CD4-positive, alpha-beta T cell treated with Interleukin-4 for 4 hours (primary cell): ENCODE data around the gene CMC1.
"Not testable (repeated sequence)": the region's sequence is repeated elsewhere in the genome, so short reads cannot be mapped to it uniquely, and the experiment has no call there.

ENCODE experiments used
- DNase-seq: peaks from one replicate; pipeline ENCODE4 v3.0.0-alpha.2; 2020

CMC1 gene

DNA sequence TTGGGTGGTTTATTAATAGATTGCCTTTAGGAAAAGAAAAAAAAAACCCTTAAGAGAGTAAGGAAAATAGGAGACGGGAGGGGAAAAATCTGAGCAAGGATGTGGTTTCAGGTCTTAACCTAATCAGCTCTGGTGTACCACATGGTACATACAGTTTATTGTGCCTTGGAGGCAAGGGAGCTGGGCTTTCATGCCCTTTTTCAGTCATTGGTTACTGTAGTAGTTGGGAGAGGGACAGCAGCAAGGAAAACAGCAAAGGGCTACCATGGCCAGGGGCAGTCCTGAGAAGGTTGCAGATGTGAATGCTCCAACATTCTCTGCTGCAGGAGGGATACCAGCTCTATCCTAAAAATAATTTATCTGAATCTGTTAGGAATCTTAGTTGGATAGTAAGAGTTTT, 5.9 kb downstream of the CMC1 start:
- DNase-seq = no peak

GRCh38 chr3:28250999-28251398, 9.6 kb downstream of the CMC1 start:
- DNase-seq = no peak

- DNase-seq = peak; percentile 60
Measured at GRCh38 chr3:28252001-28252431, 10.6 kb downstream of the CMC1 start.

DNA sequence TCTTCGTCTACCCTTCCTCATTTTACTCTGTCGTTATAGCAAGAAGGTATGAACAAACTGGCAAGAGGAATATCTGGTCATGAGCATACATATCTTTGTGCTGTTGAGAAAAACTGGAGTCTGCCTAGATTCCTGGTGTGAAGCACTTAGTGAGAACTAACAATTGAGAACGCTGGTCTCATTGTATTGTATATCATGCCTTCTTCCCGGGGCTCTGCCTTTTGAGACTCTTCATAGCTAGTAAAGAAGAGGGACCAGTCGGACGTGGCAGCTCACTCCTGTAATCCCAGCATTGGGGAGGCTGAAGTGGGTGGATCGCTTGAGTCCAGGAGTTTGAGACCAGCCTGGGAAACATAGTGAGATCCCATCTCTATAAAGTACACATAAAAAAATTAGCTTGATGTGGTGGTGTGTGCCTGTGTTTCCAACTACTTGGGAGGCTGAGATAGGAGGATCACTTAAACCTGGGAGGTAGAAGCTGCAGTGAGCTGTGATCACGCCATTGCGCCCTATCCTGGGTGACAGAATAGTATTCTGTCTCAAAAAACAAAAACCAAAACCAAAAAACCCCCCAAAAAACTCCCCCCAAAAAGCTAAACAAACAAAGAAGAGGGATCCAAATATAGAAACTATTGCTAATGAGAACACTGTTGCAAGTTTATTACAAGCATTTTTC, 11.8 kb downstream of the CMC1 start:
- no peak for DNase-seq

DNA sequence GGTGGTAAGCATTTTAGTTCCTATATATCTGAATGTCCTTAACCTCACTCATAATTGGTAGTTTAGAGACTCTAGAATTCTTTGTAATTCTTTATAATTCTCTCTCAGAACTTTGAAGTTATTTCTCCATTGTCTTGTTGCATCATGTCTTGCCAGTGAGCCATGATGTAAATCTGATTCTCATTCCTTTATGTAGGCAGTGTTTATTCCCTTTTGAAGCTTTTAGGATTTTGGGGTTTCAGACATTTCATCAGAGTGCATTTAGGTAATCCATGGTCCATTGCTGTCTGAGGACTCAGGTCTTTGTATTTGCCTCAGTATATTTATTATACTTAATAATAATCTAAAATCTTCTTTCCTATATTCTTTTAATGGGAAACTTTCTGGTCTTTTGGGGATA, 20.6 kb downstream of the CMC1 start:
- DNase-seq = no peak

DNA sequence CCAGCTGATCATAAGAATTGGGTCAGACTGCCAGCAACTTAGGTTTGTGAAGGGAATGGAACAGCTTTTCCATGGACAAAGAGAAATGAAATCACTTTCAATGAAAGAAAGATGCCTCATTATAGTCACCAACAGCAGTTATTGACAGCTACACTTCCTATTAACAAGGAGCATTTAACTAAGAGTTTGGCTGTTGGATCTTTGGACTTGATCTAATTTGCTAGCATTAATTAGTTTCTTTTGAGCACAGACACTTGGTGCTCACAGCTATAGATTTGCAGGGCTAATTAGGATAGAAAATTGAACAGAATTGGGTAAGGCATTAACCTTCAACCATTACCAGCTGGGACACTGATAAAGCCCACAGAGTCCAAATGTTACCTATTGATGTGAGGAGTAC, 24.2 kb downstream of the CMC1 start:
- no peak for DNase-seq

DNA sequence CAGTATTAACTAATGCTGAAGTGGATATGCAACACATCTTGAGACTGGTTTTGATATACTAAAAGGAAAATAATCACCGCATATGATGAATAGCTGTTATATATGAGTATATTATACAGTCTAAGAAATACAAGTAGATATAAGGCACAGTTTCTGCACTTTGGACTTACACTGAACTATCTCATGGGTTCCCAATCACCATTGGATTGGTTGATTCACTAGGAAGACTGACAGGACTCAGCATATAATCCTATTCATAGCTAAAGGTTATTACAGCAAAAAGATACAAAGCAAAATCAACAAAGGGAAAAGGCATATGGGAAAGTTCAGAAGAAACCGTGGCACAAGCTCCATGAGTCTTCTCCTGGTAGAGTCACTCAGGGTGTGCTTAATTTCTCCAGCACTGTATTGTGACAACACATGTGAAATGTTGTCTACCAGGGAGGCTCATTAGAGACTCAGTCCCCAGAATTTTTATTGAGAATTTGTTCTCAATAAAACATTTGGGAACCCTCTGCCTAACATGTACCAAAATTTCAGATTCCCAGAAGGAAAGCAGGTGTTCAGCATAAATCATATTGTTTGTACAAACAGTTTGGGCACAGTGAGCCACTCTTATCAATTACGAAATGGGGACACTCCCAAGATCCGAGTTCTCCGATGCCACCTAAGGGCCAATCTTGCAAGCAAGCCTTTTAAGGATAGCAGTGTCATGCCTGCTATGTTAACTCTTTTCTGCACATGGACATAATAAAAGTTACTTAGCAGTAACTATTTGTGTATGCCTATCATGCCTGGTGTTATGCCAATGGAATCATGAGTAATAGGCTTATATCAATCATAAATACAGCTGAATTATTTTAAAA, 26.8 kb downstream of the CMC1 start:
- no peak for DNase-seq

DNA sequence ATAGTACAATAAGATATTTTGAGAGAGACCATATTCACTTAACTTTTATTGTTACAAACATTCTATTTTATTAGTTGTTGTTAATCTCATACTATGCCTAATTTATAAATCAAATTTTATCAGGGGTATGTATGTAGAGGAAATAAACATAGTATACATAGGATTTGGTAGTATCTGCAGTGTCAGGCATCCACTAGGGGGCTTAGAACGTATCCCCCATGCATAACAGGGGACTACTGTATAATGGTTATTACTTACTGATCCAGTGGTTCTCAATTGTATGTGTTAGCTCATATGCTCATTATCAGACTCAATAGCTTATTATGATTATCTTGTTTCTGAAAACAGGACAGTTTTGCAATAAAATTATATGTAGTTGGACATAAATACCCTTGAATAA, 27.6 kb downstream of the CMC1 start:
- no peak for DNase-seq

- not testable (repeated sequence) for DNase-seq
Measured at GRCh38 chr3:28269884-28270283, 28.5 kb downstream of the CMC1 start.

DNA sequence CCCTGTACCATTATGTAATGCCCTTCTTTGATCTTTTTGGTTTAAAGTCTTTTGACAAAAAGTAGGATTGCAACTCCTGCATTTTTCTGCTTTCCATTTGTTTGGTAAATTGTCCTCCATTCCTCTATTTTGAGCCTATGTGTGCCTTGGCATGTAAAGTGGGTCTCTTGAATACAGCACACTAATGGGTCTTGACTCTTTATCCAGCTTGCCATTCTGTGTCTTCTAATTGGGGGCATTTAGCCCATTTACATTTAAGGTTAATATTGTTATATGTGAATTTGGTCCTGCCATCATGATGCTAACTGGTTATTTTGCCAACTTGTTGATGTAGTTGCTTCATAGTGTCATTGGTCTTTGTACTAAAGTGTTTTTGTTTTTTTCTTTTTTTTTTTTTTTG, 32.4 kb downstream of the CMC1 start:
- DNase-seq = no peak

DNA sequence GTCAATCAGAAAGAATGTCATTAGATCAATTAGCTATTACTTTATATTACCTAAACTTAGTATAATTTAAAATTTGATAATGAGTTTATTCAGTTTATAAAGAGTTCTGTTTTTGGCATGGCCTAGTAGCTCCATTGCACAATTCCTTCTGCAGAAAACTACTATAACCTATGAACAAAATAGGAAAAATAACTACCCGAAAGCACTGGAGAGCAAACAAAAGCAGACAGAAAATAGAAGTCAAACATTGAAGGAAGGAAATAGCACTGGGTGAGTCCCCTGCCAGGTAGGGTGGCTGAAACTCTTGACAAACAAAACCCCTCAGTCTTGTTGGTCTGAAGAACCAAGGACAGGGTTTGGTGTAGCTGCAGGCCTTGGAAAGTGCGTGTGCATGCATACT, 37.5 kb downstream of the CMC1 start:
- DNase-seq = no peak

DNA sequence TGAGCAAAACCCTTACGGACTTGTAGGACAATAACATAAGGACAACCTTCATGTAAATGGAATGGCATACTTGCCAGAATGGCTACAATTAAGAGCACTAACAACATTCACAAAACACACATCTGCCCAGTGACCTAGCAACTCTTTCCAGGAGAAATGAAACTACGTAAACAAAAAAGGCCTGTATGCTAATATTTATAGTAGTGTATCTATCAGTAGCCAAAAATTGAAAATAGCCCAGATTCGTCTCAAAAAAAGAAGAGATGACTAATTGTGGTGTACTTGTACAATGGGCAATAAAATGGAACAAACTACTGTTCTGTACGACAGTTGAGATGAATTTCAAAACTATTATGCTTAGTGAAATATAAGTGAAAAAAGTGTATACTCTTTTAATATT, 38.4 kb downstream of the CMC1 start:
- DNase-seq = no peak

DNA sequence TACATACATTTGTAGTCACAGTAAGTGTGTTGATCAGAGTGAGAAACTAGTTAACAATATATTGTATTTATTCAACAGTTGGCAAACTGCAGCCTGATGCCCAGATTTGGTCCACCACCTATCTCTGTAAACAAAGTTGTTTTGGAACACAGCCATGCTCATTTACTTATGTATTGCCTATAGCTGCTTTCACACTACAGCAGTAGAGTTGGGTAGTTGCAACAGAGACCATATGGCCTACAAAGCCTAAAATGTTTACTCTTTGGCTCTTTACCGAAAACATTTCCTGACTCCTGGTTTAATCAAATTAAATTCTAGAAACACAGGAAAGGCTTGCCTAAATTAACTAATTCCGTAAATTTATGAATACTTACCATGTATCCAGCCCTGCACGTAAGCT, 39.4 kb downstream of the CMC1 start:
- no peak for DNase-seq

DNA sequence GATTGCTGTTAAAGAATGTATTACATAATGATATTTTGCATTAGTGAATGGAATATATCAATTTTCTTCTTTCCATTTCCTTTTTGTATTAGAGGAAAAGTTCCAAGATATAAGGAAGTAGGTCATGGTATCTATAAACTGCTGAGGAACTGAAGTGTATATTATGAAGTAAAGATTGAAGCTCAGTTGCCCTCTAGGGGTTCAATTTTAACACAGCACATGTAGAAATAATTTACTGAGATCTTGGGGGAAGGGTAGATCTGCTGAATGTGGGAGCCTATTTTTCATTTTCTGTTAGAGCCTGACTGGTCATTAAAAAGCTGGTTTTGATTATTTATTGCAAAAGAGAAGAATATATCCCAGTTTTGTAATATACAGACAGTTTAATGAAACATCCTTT, 45.2 kb downstream of the CMC1 start:
- peak; percentile 50 for DNase-seq

DNA sequence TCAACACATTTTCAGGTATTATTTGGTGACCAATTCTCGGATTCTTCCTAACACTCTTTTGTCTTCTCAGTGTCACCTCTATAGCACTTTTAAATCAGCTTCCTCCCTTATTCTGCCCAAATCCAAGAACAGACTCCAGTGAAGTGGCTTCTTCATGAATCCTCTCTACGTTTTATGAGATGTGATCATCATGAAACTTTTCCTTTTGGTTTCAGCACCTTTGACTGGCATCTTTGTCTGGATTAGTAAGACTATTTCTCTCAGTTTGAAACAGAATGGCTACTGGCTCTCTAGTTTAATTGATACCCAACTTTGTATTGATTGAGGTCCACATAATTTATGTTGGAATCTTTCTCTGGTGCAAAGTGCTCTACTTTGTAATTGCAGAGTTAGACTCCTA, 45.6 kb downstream of the CMC1 start:
- DNase-seq = no peak

DNA sequence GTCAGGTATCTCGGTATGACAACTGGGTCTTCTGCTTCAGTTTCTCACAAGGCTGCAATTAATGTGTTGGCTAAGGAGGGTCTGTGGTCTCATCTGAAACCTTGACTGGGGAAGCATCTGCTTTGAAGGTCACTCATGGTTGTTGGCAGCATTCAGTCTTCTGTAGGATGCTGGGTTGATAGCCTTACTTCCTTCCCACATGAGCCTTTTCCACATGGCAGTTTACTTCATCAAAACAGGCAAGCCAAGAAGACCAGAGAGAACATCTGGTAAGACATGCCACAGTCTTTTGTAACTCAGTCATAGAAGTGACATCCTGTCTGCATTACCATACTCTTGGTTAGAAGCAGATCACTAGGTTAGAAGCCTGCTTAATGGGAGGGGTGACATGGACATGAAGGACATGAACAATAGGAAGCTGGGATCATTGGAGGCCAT, 49.5 kb downstream of the CMC1 start:
- DNase-seq = peak; percentile 13

- peak; percentile 24 for DNase-seq
Measured at GRCh38 chr3:28291577-28291976, 50.2 kb downstream of the CMC1 start.

DNA sequence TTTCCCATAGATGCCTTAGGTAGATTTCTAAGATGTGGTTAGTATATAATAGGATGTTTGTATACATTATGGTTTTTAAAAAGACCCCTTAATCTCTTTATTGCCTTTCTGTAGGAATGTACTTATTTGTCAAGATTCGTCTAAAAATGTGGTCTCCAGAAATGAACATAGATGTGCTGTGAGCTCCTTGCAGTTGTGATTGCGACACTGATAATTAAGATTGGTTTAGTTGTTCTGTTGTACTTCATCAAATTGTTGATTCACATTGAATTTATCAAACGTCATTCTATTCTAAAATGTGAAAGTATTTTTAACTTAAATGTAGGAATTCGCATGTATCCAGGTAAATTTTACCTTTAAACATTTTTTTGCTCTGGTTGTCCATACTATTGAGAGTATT, 51.2 kb downstream of the CMC1 start:
- DNase-seq = no peak

DNA sequence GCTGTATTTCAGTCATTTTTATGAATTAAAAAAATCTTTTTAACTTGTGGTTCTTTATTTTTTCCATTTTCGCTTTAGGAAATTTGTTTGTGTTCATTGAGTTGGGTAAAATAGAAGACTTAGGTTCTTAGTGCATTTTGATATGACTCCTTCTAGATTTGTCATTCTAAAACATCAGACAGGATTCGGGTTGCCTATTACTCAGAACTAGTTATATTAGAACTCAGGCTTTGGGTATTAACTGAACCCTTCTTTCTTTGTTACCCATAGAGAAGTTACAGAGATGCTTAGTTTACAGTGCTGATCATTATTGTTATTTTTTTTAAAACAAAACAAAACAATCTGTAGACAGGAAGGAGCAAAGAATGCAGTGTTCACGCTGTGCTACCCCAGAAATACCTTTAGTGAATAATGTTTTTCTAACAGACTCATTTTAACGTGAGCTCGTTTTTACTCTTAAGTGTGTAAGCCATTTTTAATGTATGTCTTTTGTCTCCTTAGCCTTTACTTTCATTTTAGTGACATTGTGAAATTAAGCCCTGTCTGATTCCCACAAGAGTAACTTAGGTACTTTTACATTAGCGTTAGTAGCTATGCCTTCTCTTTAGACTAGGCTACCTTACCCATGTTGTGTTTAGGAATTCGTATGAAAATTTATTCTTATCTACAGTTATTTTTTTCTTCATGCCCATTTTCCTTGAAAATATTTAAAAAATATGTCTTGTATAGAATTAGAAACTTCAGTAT, 53.4 kb downstream of the CMC1 start:
- no peak for DNase-seq

DNA sequence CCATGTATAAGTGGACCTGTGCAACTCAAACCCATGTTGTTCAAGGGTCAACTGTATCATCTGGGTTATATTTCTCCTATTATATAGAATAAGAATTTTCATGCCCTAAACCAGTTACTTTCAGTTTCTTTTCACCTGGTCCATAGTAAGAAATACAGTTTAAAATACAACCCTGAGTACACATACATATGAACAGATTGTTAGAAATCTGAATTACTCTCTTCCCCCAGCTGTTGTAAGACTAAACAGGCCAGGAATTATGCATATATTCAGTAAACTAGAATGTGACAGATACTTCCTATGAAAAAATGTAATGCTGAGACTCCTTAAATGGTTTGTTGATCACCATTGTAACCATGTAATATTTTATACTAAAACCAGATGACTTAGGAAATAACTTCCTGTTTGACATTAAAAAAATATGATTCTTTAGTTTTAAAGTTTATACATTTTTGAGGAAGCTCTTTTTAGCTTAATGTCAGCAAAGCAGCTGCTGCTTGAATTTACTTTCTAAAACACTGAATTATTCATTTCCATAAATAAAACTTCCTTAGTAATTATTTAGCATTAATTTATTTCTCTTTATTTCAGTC, 54.6 kb downstream of the CMC1 start:
- DNase-seq = peak; percentile 7

DNA sequence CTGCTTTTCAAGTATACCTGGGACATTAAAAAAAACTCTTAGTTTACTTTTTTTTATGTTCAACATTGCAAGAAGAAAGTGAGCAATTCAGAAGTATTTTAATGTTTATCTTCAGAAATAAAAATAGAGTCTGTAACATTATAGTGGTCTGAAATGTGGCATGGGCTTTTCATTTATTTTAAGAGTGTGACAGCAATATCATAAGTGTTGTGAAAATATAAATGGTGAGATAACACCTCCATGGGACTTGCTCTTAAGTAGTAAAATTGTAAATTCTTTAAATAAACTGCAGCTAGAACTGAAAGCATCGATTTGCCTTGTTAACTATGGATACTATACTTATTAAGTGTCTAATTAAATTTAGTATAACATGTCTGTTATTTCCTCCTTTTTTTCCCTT, 58.3 kb downstream of the CMC1 start:
- no peak for DNase-seq

DNA sequence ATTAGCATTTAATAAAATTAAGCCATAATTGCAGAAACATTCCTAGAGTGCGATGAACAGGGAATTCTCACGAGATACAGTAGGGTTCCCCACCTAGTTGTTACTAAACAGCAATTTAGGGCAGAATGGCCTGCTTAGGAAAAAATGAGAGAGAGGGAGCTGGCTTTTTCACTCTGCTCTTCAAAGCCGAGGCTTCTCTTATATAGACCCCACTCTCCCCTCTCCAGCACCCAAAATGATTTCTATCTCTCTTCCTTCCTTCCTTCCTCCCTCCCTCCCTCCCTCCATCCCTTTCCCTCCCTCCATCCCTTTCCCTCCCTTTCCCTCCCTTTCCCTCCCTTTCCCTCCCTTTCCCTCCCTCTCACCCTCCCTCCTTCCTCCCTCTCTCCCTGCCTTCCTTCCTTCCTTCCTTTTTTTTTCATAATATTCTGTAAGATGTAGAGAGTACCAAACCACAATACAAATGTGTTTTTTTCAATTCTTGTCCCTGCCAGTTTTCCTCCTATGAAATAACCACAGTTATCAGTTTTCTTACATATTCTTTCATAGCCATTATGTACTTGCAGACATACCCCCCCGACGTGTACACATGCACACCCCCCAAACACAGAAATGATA, 59.0 kb downstream of the CMC1 start:
- DNase-seq = no peak

DNA sequence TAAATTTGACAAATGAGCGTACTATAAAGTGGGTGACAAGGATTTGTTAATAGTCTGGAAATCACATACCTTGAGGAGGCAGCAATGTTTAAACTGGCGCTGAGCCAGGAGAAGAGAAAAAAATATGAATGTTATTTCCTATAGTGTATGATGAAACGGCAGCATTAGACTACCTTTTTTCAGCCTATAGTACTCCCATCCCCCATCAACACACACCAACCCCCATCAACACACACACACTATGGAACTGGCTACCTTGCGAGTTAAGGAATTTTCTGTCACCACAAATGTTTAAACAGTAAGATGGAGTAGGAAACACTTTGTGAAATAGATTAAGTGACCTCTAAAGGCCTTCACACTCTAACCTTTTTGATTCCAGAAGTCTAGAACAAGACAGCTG, 60.3 kb downstream of the CMC1 start:
- DNase-seq = no peak
